Measurements from ENCODE around the gene RPL4.
"Not testable (repeated sequence)": the region's sequence is repeated elsewhere in the genome, so short reads cannot be mapped to it uniquely, and the experiment has no call there.

DNA sequence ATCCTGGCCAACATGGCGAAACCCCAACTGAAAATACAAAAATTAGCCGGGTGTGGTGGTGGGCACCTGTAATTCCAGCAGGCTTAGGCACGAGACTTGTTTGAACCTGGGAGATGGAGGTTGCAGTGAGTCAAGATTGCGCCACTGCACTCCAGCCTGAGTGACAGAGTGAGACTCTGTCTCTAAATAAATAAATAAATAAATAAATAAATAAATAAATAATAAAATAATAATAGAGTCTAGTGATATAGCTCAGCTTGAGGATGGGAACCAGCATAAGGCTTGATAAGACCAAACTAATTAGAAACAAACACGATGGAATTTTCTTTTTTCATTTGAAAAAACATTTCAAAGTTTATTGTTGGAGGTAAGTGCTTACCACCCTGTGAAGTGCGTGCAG, 43.4 kb downstream of the RPL4 start:
- TF ChIP-seq, protein P1, sequence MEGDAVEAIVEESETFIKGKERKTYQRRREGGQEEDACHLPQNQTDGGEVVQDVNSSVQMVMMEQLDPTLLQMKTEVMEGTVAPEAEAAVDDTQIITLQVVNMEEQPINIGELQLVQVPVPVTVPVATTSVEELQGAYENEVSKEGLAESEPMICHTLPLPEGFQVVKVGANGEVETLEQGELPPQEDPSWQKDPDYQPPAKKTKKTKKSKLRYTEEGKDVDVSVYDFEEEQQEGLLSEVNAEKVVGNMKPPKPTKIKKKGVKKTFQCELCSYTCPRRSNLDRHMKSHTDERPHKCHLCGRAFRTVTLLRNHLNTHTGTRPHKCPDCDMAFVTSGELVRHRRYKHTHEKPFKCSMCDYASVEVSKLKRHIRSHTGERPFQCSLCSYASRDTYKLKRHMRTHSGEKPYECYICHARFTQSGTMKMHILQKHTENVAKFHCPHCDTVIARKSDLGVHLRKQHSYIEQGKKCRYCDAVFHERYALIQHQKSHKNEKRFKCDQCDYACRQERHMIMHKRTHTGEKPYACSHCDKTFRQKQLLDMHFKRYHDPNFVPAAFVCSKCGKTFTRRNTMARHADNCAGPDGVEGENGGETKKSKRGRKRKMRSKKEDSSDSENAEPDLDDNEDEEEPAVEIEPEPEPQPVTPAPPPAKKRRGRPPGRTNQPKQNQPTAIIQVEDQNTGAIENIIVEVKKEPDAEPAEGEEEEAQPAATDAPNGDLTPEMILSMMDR (IDR thresholded peaks at IDR 0.05): not testable (repeated sequence)
- TF ChIP-seq POLR2A, POLR2AphosphoS5 (IDR thresholded peaks at IDR 0.05): not testable (repeated sequence)
